Measurements from ENCODE around the gene HIF1AN.

Gene HIF1AN

DNA sequence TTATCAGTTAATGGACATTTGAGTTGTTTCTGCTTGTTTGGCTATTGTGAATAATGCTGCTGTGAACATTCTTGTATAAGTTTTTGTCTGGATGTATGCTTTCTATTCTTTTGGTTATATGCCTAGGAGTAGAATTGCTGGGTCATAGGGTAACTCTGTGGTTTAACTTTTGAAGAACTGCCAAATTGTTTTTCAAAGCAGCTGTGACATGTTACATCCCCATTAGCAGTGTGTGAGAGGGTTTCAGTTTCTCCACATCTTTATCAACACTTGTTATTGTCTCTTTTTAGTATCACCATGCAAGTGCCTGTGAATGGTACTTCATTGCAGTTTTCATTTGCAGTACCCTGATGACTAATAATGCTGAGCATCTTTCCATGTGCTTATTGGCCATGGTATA lies 4.0 kb upstream of the HIF1AN start:
- no peak overlapping the region for H3K9ac ChIP-seq (ENCODE audit: low read depth, low read length)
- peaks cover 11% of the 10 kb centered on the region; the same call in 1 of the 2 replicates for H4K20me1 ChIP-seq (ENCODE audit: insufficient read depth, low read length)
- no peaks in the 10 kb centered on the region for H3K9me3 ChIP-seq (ENCODE audit: insufficient read depth, low read length, severe bottlenecking)
- no peak overlapping the region for H3K4me3 ChIP-seq (ENCODE audit: low read depth in 1 of 2, low read length in 2 of 2)
- no peak for TF ChIP-seq EZH2 (IDR thresholded peaks at IDR 0.05; ENCODE audit: borderline replicate concordance, low read depth, low read length, severe bottlenecking)
- TF ChIP-seq, protein P1, sequence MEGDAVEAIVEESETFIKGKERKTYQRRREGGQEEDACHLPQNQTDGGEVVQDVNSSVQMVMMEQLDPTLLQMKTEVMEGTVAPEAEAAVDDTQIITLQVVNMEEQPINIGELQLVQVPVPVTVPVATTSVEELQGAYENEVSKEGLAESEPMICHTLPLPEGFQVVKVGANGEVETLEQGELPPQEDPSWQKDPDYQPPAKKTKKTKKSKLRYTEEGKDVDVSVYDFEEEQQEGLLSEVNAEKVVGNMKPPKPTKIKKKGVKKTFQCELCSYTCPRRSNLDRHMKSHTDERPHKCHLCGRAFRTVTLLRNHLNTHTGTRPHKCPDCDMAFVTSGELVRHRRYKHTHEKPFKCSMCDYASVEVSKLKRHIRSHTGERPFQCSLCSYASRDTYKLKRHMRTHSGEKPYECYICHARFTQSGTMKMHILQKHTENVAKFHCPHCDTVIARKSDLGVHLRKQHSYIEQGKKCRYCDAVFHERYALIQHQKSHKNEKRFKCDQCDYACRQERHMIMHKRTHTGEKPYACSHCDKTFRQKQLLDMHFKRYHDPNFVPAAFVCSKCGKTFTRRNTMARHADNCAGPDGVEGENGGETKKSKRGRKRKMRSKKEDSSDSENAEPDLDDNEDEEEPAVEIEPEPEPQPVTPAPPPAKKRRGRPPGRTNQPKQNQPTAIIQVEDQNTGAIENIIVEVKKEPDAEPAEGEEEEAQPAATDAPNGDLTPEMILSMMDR (IDR thresholded peaks at IDR 0.05; ENCODE audit: borderline replicate concordance, extremely low read depth, low read length, poor library complexity, severe bottlenecking), result no peak
- H3K4me2 ChIP-seq (ENCODE audit: insufficient read depth, low read length), result no peak overlapping the region
- ATAC-seq (ENCODE audit: insufficient read depth, low read depth) (no peak), DNase-seq (no peak)
- H3K27ac ChIP-seq (ENCODE audit: low read length), result no peak overlapping the region
- peaks cover 62% of the 10 kb centered on the region for H3K4me1 ChIP-seq (ENCODE audit: insufficient read depth, low read length)
- no peak overlapping the region for H2AFZ ChIP-seq (ENCODE audit: low read depth, low read length)
- H3K27me3 ChIP-seq (ENCODE audit: insufficient read depth, low read length, poor library complexity), result no peaks in the 10 kb centered on the region
- H3K79me2 ChIP-seq (ENCODE audit: insufficient read depth, low read length), result peaks cover 49% of the 10 kb centered on the region
- H3K36me3 ChIP-seq (ENCODE audit: insufficient read depth, low read length), result peaks cover 22% of the 10 kb centered on the region

DNA sequence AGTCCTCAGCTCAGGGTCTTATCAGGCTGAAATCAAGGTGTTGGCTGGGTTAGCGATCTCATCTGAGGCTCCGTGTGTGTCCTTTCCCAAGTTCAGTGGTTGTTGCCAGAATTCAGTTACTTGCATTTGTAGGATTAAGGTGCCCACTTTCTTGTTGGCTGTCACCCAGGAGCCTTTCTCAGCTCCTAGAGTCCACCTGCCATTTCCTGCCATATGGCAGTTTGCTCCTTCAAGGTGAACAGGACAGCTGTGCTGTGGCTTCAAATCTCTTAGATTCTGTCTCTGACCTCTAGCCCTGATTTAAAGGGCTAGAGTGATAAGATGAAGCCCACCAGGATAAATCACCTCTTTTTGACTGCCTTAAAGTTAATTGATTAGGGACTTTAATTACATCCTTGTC lies 1.0 kb upstream of the HIF1AN start:
- peaks cover 63% of the 10 kb centered on the region for H3K4me1 ChIP-seq (ENCODE audit: insufficient read depth, low read length)
- peak overlapping the region; percentile 90 for H3K27ac ChIP-seq (ENCODE audit: low read length)
- H3K9ac ChIP-seq (ENCODE audit: low read depth, low read length), result peak overlapping the region; percentile 1; the same call in 1 of the 2 replicates
- DNase-seq, result peak; percentile 60
- ATAC-seq (ENCODE audit: insufficient read depth, low read depth), result peak; percentile 20; the same call in 2 of the 3 replicates
- H3K27me3 ChIP-seq (ENCODE audit: insufficient read depth, low read length, poor library complexity), result no peaks in the 10 kb centered on the region
- no peak overlapping the region; a peak in 1 of 4 replicates for H3K4me3 ChIP-seq (ENCODE audit: low read depth in 1 of 2, low read length in 2 of 2)
- H3K4me2 ChIP-seq (ENCODE audit: insufficient read depth, low read length), result peak overlapping the region; percentile 57; the same call in 1 of the 2 replicates
- H3K36me3 ChIP-seq (ENCODE audit: insufficient read depth, low read length), result peaks cover 28% of the 10 kb centered on the region
- H3K9me3 ChIP-seq (ENCODE audit: insufficient read depth, low read length, severe bottlenecking), result no peaks in the 10 kb centered on the region
- H3K79me2 ChIP-seq (ENCODE audit: insufficient read depth, low read length), result peaks cover 48% of the 10 kb centered on the region
- peaks cover 28% of the 10 kb centered on the region for H4K20me1 ChIP-seq (ENCODE audit: insufficient read depth, low read length)
- TF ChIP-seq, protein P1 (IDR thresholded peaks at IDR 0.05; ENCODE audit: borderline replicate concordance, extremely low read depth, low read length, poor library complexity, severe bottlenecking), result peak; percentile 5
- no peak for TF ChIP-seq EZH2 (IDR thresholded peaks at IDR 0.05; ENCODE audit: borderline replicate concordance, low read depth, low read length, severe bottlenecking)
- peak overlapping the region; percentile 76 for H2AFZ ChIP-seq (ENCODE audit: low read depth, low read length)

DNA sequence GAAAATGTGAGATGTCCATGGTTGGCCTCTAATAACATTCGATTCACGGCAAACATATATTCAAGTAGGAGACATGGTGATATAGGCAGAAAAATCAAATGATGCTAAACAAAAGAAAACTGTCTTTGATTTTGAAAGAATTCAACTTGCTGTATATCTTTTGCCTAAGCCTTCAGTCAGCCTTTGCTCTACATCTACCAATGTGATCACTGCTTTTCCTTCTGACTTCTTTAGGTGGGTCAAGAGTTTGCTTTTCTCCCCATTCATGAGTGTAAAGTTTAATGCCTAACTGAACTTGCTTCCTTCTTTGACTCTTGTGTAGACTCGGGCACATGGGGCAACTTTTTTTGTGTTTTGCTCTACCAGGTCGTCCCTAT lies 417 bp upstream of the HIF1AN start:
- Histone ChIP-seq H4K20me1 (ENCODE audit: insufficient read depth, low read length) (peaks cover 28% of the 10 kb centered on the region), H3K9ac (ENCODE audit: low read depth, low read length) (peak overlapping the region; percentile 76), H3K4me3 (ENCODE audit: low read depth in 1 of 2, low read length in 2 of 2) (peak overlapping the region; percentile 90 to 93; a peak in 3 of 4 replicates), H3K79me2 (ENCODE audit: insufficient read depth, low read length) (peaks cover 44% of the 10 kb centered on the region), H3K27me3 (ENCODE audit: insufficient read depth, low read length, poor library complexity) (no peaks in the 10 kb centered on the region), H3K4me2 (ENCODE audit: insufficient read depth, low read length) (peak overlapping the region; percentile 57), H2AFZ (ENCODE audit: low read depth, low read length) (peak overlapping the region; percentile 76), H3K36me3 (ENCODE audit: insufficient read depth, low read length) (peaks cover 32% of the 10 kb centered on the region), H3K27ac (ENCODE audit: low read length) (peak overlapping the region; percentile 90), H3K4me1 (ENCODE audit: insufficient read depth, low read length) (peaks cover 57% of the 10 kb centered on the region), H3K9me3 (ENCODE audit: insufficient read depth, low read length, severe bottlenecking) (no peaks in the 10 kb centered on the region)
- DNase-seq, result no peak
- TF ChIP-seq, protein P1 (IDR thresholded peaks at IDR 0.05; ENCODE audit: borderline replicate concordance, extremely low read depth, low read length, poor library complexity, severe bottlenecking), result no peak
- TF ChIP-seq EZH2 (IDR thresholded peaks at IDR 0.05; ENCODE audit: borderline replicate concordance, low read depth, low read length, severe bottlenecking), result no peak
- ATAC-seq (ENCODE audit: insufficient read depth, low read depth), result peak; percentile 39

Measured in DND-41 (cell line).